K562 (cell line): ENCODE measurements around the gene PLA2R1. TPM values are rescaled to one million over a fixed set of nuclear protein-coding genes. Genes with fewer than 3 reads are reported as not detected.

Source experiments
- ATAC-seq: fragments of 200-7000 bp; cut with Tn5 transposase; 3 replicates; pipeline ENCODE4 v1.9.1; 2020; ENCODE audit warnings: moderate library complexity
- BruUV-seq: library from RNA; stranded (reverse); fragments of 400-500 nt; replicated peaks from 2 replicates; lab custom pipeline; 2021; lab: Mats Ljungman, UMichigan
- CTCF ChIA-PET: fragments of 300-600 bp; formaldehyde crosslinking; extraction: SDS; loops from one replicate; lab custom pipeline; 2021; ENCODE audit warnings: low intra/inter-chr PET ratio; lab: Yijun Ruan, JAX
- POLR2A ChIA-PET: fragments of 300-600, 350-650 bp; sonication (Branson Sonifier 250); formaldehyde crosslinking; extraction: SDS; loops from one replicate; lab custom pipeline; 2021; ENCODE audit warnings: antibody characterized with exemption, inconsistent platforms; lab: Yijun Ruan, JAX
- DNase-seq, 4 experiments: peaks; one replicate each; pipeline versions ENCODE4 v3.0.0 to v3.0.0-alpha.2; 2011 to 2018; ENCODE audit warnings: low spot score in 3 of 4, mixed read lengths in 3 of 4; ENCODE audit errors: extremely low read depth in 1 of 4
- FAIRE-seq: peaks from 2 replicates; lab custom pipeline; 2011; peaks lifted over from hg19 to GRCh38; lab: Jason Lieb, UNC
- H2AFZ ChIP-seq: 2 replicates; pipeline ENCODE4 v1.6.0; 2011; ENCODE audit warnings: low read depth, low read length, control low read depth, inconsistent platforms
- H3K27ac ChIP-seq: fragments of 200-600 bp; 3 replicates; pipeline ENCODE4 v1.8.0; 2011; ENCODE audit warnings: low read depth, mild to moderate bottlenecking, control low read depth, inconsistent platforms, low read length, moderate library complexity, mixed read lengths; ENCODE audit errors: extremely low read depth
- H3K27me3 ChIP-seq, 2 experiments: fragments of 300-600 bp in 1 of 2; 2 replicates in 1 of 2; 3 replicates in 1 of 2; pipeline versions ENCODE4 v1.6.0 to v1.8.0; 2011; ENCODE audit warnings: inconsistent platforms in 2 of 2, low read length in 2 of 2, mild to moderate bottlenecking in 1 of 2, mixed read lengths in 1 of 2, moderate library complexity in 1 of 2; ENCODE audit not compliant: control insufficient read depth in 2 of 2, insufficient read depth in 2 of 2
- H3K36me3 ChIP-seq: fragments of 300-600 bp; 3 replicates; pipeline ENCODE4 v1.8.0; 2011; ENCODE audit warnings: mild to moderate bottlenecking, low read length, inconsistent platforms; ENCODE audit not compliant: control insufficient read depth, insufficient read depth
- H3K4me1 ChIP-seq, 2 experiments: fragments of 200-600 bp in 1 of 2; replicated peaks in 1 of 2; 2 replicates in 1 of 2; 3 replicates in 1 of 2; pipeline versions ENCODE4 v1.5.1 to v1.8.0; 2011; ENCODE audit warnings: inconsistent platforms in 2 of 2, low read length in 2 of 2, mild to moderate bottlenecking in 1 of 2, mixed read lengths in 1 of 2, moderate library complexity in 1 of 2; ENCODE audit not compliant: control insufficient read depth in 2 of 2, insufficient read depth in 2 of 2
- H3K4me2 ChIP-seq: 2 replicates; pipeline ENCODE4 v1.6.1; 2011; ENCODE audit warnings: low read length, control low read depth, inconsistent platforms, mixed read lengths; ENCODE audit not compliant: insufficient read depth
- H3K4me3 ChIP-seq: fragments of 200-600 bp; sonication (generic), shearing (Covaris generic); 2 replicates; pipeline ENCODE4 v1.5.1; 2016; ENCODE audit warnings: control low read depth, inconsistent platforms
- H3K79me2 ChIP-seq: fragments of 200-600 bp; 3 replicates; pipeline ENCODE4 v1.8.0; 2011; ENCODE audit warnings: low read length, inconsistent platforms; ENCODE audit not compliant: control insufficient read depth, insufficient read depth
- H3K9ac ChIP-seq, 2 experiments: 2 replicates each; pipeline versions ENCODE4 v1.6.0 to v1.6.1; 2011; ENCODE audit warnings: low read depth in 2 of 2, low read length in 2 of 2, control low read depth in 1 of 2, inconsistent platforms in 1 of 2, mild to moderate bottlenecking in 1 of 2, mixed read lengths in 1 of 2; ENCODE audit not compliant: insufficient read depth in 1 of 2
- H3K9me1 ChIP-seq: one replicate; pipeline ENCODE4 v1.6.0; 2011; ENCODE audit warnings: inconsistent platforms, mild to moderate bottlenecking, low read length, moderate library complexity; ENCODE audit not compliant: control insufficient read depth, insufficient read depth
- H3K9me3 ChIP-seq: replicated peaks from 2 replicates; pipeline ENCODE4 v1.5.1; 2011; ENCODE audit warnings: low read depth, low read length, inconsistent platforms; ENCODE audit not compliant: control insufficient read depth, insufficient read depth
- H4K20me1 ChIP-seq: replicated peaks from 2 replicates; pipeline ENCODE4 v1.6.1; 2011; ENCODE audit warnings: low read length, inconsistent platforms, mixed read lengths; ENCODE audit not compliant: control insufficient read depth, insufficient read depth
- CUX1 ChIP-seq: fragments of 200-800 bp; sonication (Bioruptor generic); IDR thresholded peaks from 2 replicates; pipeline ENCODE4 v1.6.1; 2016; ENCODE audit warnings: missing genetic modification characterization, missing compliant biosample characterization
- FUS ChIP-seq: fragments of 200-400 bp; formaldehyde crosslinking; optimal IDR thresholded peaks from 2 replicates; pipeline ENCODE3; 2017; ENCODE audit warnings: low read depth, low read length
- HMGXB4 ChIP-seq: sonication (generic); formaldehyde crosslinking; IDR thresholded peaks from 2 replicates; pipeline ENCODE4 v1.8.1; 2023; ENCODE audit warnings: mild to moderate bottlenecking, missing genetic modification reagents
- HOXB6 ChIP-seq: fragments of 250-450 bp; sonication (Bioruptor Pico); IDR thresholded peaks from 2 replicates; pipeline ENCODE4 v1.5.1; 2022; ENCODE audit warnings: mild to moderate bottlenecking, borderline replicate concordance
- MECOM ChIP-seq: fragments of 250-450 bp; sonication (Bioruptor Pico); IDR thresholded peaks from 2 replicates; pipeline ENCODE4 v1.8.0; 2022; ENCODE audit warnings: inconsistent platforms
- NCOR1 ChIP-seq: fragments of 450-650 bp; IDR thresholded peaks from 2 replicates; pipeline ENCODE4 v1.6.1; 2016; ENCODE audit warnings: mild to moderate bottlenecking, moderate library complexity
- RAD21 ChIP-seq, 2 experiments: fragments of 250-450 bp in 1 of 2; fragments of 450-650 bp in 1 of 2; sonication (Bioruptor Pico) in 1 of 2; formaldehyde crosslinking in 1 of 2; IDR thresholded peaks in 1 of 2; conservative IDR thresholded peaks in 1 of 2; 2 replicates each; pipeline versions ENCODE4 v1.4.0 to v1.8.0; 2020 to 2022; ENCODE audit warnings: mild to moderate bottlenecking in 2 of 2, moderate library complexity in 1 of 2
- TBL1XR1 ChIP-seq, 2 experiments: IDR thresholded peaks; 2 replicates each; pipeline ENCODE4 v1.6.1; 2012; ENCODE audit warnings: improper control_type of control experiment in 2 of 2, low read length in 2 of 2, mild to moderate bottlenecking in 1 of 2
- ZEB2 ChIP-seq: fragments of 450-650 bp; IDR thresholded peaks from 2 replicates; pipeline ENCODE4 v1.6.1; 2016
- WGBS: fragments of 100-300 bp; shearing (Covaris generic); methylation state at CpG from one replicate; pipeline ENCODE4 v1.1.6; 2016; ENCODE audit warnings: low coverage, mixed read lengths; ENCODE audit not compliant: insufficient coverage; ENCODE audit errors: missing lambda C conversion rate; 5-methylcytosine and 5-hydroxymethylcytosine counted together
- in situ Hi-C: fragments of 300-500 bp; cut with MboI; formaldehyde crosslinking; loops from 4 replicates; pipeline ENCODE4 v1.15.0; 2018; ENCODE audit warnings: inconsistent platforms, mixed read lengths
- intact Hi-C: fragments of 100-400 bp; cut with micrococcal nuclease; formaldehyde crosslinking; loops from 2 replicates; pipeline ENCODE4 v1.14.2; 2022
- polyA plus RNA-seq, 8 experiments: library from polyadenylated mRNA; depleted of rRNA in 4 of 8; stranded (reverse) in 5 of 8; unstranded in 3 of 8; fragments of >200 nt; fragmentation: Nextera tagmentation in 2 of 8; fragmentation: Illumina TruSeq in 1 of 8; extraction: Ambion mirVana in 2 of 8; extraction: Trizol in 1 of 8; gene quantifications; 2 replicates each; pipeline versions ENCODE4 v1.2.1 to v1.2.3, GENCODE V29; 2011 to 2014; ENCODE audit warnings: inconsistent platforms in 1 of 8, missing spikeins in 1 of 8
- total RNA-seq, 7 experiments: library from RNA; depleted of rRNA in 6 of 7; stranded (reverse); fragments of >200 nt in 6 of 7; fragmentation: Illumina TruSeq in 2 of 7; extraction: Trizol in 2 of 7; gene quantifications; 2 replicates each; pipeline versions ENCODE4 v1.2.1 to v1.2.3, GENCODE V29; 2011 to 2021; ENCODE audit warnings: low replicate concordance in 1 of 7
- TF ChIP-seq, protein P1 (sequence below): fragments of 450-650 bp; IDR thresholded peaks from 2 replicates; pipeline ENCODE4 v1.6.1; 2017; ENCODE audit warnings: antibody characterized with exemption
- TF ChIP-seq, protein P2 (sequence below), 2 experiments: IDR thresholded peaks in 1 of 2; conservative IDR thresholded peaks in 1 of 2; 2 replicates each; pipeline ENCODE4 v1.6.1; 2016; ENCODE audit warnings: low read depth in 2 of 2, mild to moderate bottlenecking in 1 of 2, missing compliant biosample characterization in 1 of 2, missing genetic modification characterization in 1 of 2, moderate library complexity in 1 of 2

Gene PLA2R1
- total and polyA plus RNA-seq, 9 of the 15 experiments (the other 6 are each of a cell fraction or from before 2014, with no cell fraction given): not detected

DNA sequence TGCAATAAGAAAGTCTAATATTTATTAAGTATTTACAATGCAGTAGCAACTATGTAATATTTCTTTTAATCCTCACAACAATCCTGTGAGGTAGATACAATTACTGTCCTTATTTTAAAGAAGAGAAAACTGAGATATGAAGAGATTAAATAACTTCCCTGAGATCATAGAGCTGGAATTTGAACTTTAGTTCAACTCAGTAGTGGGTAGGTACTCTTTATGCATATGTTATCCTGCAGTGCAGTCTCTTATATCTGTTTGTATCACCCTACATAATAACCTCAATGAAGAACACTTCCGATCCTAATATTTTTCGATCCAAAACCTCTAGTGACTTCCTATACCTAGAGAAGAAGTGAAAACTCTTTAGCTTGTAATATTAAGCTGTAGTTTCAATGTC is 64.2 kb downstream of the PLA2R1 start:
- Histone ChIP-seq H3K9ac (no peak overlapping the region), H3K36me3 (no peaks in the 10 kb centered on the region), H3K4me3 (no peak overlapping the region), H3K79me2 (no peaks in the 10 kb centered on the region), H3K9me1 (no peaks in the 10 kb centered on the region), H3K4me1 (no peaks in the 10 kb centered on the region), H4K20me1 (no peaks in the 10 kb centered on the region), H2AFZ (no peak overlapping the region), H3K4me2 (no peak overlapping the region), H3K27ac (no peak overlapping the region), H3K27me3 (no peaks in the 10 kb centered on the region), H3K9me3 (no peaks in the 10 kb centered on the region)
- FAIRE-seq (no peak), ATAC-seq (no peak), DNase-seq (no peak)
- 0% methylated on average over 2 of the region's 2 CpGs for WGBS
- CTCF ChIA-PET: no interaction called here
- POLR2A ChIA-PET: no interaction called here
- in situ Hi-C loops (no loop called here), intact Hi-C loops (no loop called here)
- TF ChIP-seq HOXB6: no peak
- no peak for TF ChIP-seq FUS
- TF ChIP-seq HMGXB4 (CRISPR knock-in tag): no peak
- no peak for TF ChIP-seq MECOM (CRISPR knock-in tag)
- no peak for TF ChIP-seq RAD21 (CRISPR knock-in tag; conservative IDR thresholded peaks at IDR 0.05 in 1 of 2, IDR thresholded peaks at IDR 0.05 in 1 of 2)
- TF ChIP-seq TBL1XR1 (IDR thresholded peaks at IDR 0.05; ENCODE audit: low read length in 2 of 2): no peak
- no peak for TF ChIP-seq CUX1
- TF ChIP-seq, protein P1, sequence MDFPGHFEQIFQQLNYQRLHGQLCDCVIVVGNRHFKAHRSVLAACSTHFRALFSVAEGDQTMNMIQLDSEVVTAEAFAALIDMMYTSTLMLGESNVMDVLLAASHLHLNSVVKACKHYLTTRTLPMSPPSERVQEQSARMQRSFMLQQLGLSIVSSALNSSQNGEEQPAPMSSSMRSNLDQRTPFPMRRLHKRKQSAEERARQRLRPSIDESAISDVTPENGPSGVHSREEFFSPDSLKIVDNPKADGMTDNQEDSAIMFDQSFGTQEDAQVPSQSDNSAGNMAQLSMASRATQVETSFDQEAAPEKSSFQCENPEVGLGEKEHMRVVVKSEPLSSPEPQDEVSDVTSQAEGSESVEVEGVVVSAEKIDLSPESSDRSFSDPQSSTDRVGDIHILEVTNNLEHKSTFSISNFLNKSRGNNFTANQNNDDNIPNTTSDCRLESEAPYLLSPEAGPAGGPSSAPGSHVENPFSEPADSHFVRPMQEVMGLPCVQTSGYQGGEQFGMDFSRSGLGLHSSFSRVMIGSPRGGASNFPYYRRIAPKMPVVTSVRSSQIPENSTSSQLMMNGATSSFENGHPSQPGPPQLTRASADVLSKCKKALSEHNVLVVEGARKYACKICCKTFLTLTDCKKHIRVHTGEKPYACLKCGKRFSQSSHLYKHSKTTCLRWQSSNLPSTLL: no peak
- TF ChIP-seq ZEB2: no peak
- TF ChIP-seq NCOR1: no peak
- TF ChIP-seq, protein P2, sequence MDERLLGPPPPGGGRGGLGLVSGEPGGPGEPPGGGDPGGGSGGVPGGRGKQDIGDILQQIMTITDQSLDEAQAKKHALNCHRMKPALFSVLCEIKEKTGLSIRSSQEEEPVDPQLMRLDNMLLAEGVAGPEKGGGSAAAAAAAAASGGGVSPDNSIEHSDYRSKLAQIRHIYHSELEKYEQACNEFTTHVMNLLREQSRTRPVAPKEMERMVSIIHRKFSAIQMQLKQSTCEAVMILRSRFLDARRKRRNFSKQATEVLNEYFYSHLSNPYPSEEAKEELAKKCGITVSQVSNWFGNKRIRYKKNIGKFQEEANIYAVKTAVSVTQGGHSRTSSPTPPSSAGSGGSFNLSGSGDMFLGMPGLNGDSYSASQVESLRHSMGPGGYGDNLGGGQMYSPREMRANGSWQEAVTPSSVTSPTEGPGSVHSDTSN (CRISPR knock-in tag; IDR thresholded peaks at IDR 0.05; ENCODE audit: low read depth): no peak
- TF ChIP-seq, protein P2 (tag; conservative IDR thresholded peaks at IDR 0.05; ENCODE audit: low read depth): no peak
- TF ChIP-seq, all 486 proteins: peak for 0
- BruUV-seq: no TSS peak
